ENCODE data around the gene PEDS1.
"Not testable (repeated sequence)": the region's sequence is repeated elsewhere in the genome, so short reads cannot be mapped to it uniquely, and the experiment has no call there.

The PEDS1 gene

GRCh38 chr20:50163570-50164317, 10.2 kb upstream of the PEDS1 start:
- DNase-seq (ENCODE audit: low read depth in 2 of 2), result no peak

- not testable (repeated sequence) for DNase-seq (ENCODE audit: low read depth in 2 of 2)
Measured at GRCh38 chr20:50161494-50161893, 8.0 kb upstream of the PEDS1 start.

DNA sequence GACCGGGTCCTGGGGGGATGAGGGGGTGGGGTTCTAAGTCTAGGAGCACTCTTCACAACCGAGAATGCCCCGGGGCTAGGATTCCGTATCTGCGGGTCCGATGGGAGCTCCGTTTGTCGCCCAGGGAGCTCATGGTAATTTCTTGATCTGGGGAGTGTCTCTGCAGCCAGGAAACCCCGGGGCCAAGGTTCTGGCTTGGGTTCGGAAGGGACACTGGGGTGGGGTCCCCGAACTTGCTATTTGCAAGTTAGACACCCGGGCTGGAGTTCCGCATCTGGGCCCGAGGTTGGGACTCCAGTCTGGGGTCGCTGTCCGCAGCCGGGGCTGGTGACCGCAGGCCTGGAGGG, 397 bp downstream of the PEDS1 start:
- peak in 1 of 2 donors; percentile 7 for DNase-seq (ENCODE audit: low read depth in 2 of 2)

DNA sequence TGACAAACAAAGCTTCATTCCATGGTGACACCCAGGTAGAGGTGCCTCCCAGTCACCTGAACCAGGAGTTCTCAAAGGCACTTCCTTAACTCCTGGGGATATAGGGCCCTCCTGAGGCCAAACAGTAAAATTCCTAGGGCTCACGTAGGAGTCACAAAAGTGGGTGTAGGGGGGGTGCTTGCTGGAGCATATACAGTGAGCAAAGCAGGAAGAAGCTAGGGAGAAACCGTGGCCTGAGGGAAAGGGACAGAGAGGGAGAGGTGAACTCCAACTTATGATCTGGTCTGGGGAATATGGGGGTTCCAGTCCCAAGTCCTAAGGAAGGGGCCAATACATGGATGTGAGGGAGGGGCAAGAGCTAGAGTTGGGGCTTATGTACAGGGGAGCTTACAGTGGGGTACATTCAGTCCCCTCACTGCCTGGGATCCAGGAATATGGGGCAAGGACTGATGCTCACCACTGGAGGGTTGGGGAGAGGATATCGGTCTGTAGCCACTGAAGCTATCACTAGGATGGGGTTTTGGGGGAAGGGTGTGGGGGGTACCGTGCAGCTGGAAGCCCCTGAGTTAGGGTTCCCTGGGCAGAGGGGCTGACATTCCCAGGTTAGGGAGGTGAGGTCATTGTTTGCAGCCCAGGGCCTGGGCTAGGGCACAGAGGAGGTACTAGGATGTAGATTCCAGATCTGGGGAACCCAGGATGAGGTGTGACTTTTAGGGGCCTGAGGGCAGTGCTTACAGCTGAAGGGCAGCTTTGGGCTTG, 950 bp downstream of the PEDS1 start:
- DNase-seq (ENCODE audit: low read depth in 2 of 2), result no peak

DNA sequence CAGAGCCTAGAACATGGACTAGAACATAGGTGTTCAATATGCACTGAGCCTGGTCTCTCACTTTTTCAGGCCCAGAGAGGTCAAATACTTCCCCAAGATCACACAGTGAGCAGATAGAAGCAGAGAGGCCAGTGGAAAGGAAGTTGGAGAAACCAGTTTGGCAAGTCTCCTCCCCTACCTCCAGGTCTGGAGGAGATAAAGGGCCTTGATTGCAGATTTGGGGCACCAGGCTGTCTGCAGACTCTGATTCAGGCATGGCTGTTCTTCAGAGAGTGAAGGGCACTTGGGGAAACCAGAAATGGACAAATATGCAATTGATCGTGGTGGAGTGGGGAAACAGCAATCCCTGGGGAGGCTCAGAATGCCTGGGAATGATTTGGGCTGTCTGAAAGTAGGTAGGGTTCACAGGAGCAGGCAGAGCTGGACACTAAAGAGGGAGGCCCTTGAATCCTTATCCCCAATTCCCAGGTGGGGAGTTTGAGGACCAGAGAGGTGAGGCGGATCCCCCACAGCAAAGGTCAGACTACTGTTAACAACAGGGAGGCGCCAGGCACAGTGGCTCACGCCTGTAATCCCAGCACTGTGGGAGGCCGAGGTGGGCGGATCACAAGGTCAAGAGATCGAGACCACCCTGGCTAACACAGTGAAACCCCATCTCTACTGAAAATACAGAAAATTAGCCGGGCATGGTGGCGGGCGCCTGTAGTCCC, 2.3 kb downstream of the PEDS1 start:
- DNase-seq (ENCODE audit: low read depth in 2 of 2), result no peak

GRCh38 chr20:50149481-50150254, 3.9 kb downstream of the PEDS1 start:
- no peak for DNase-seq (ENCODE audit: low read depth in 2 of 2)

- DNase-seq (ENCODE audit: low read depth in 2 of 2), result peak; percentile 44 to 54
Measured at GRCh38 chr20:50146732-50147662, 6.5 kb downstream of the PEDS1 start.

GRCh38 chr20:50146214-50146613, 7.3 kb downstream of the PEDS1 start:
- DNase-seq (ENCODE audit: low read depth in 2 of 2), result no peak

DNA sequence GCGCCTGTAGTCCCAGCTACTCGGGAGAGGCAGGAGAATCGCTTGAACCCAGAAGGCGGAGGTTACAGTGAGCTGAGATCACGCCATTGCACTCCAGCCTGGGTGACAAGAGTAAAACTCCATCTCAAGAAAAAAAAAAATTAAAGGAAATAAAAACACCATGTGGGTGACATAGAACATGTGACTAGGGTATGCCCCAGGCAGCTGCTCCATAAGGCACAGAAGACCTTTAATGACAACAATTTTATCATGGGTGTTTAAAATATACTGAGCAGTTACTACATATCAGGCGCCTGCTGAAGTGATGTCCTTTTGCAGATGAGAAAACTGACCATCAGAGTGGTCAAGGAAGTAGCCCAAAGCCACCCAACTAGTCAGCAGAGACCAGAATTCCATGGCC, 8.0 kb downstream of the PEDS1 start:
- no peak for DNase-seq (ENCODE audit: low read depth in 2 of 2)

DNA sequence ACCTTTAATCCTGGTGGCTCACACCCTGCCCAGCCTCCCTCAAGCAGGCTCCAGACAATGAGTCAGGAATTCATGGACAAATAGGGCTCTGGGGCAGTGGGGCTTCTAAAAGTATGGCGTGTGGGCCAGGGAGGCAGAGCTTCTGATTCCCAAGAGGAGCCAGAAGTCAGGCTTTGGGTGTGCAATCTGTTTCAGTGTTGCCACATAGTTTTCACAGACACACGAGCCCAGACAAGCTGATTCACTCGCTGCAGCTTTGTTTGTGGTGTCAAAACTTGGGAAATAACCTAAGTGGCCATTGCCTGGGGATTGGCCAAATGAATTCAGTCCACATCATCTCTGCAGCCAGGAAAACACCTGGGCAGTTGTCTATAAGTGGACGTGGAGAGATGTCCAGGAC, 9.2 kb downstream of the PEDS1 start:
- no peak for DNase-seq (ENCODE audit: low read depth in 2 of 2)

DNA sequence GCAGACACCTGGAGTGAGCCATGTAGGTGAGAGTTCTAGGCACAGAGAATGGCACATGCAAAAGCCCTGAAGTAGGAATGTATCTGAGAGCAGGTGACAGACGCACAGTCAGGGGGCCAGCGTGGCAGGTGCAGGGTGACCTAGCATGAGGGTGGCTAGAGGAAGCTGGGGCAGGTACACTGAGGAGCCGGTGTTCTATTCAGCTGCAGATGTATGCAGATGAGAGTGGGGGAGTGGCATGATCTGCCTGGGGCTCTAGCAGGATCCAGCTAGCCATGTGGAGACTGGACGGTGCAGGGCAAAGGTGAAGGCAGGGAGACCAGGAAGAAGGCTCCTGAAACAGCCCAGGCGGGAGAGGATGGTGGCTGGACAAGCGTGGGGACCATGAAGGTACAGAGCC, 10.7 kb downstream of the PEDS1 start:
- no peak for DNase-seq (ENCODE audit: low read depth in 2 of 2)

GRCh38 chr20:50141811-50142561, 11.5 kb downstream of the PEDS1 start:
- DNase-seq (ENCODE audit: low read depth in 2 of 2), result no peak

GRCh38 chr20:50141018-50141675, 12.4 kb downstream of the PEDS1 start:
- no peak for DNase-seq (ENCODE audit: low read depth in 2 of 2)

GRCh38 chr20:50140339-50140859, 13.1 kb downstream of the PEDS1 start:
- no peak for DNase-seq (ENCODE audit: low read depth in 2 of 2)

- no peak for DNase-seq (ENCODE audit: low read depth in 2 of 2)
Measured at GRCh38 chr20:50138479-50139393, 14.8 kb downstream of the PEDS1 start.

- no peak for DNase-seq (ENCODE audit: low read depth in 2 of 2)
Measured at GRCh38 chr20:50138120-50138478, 15.4 kb downstream of the PEDS1 start.

- DNase-seq (ENCODE audit: low read depth in 2 of 2), result not testable (repeated sequence)
Measured at GRCh38 chr20:50137702-50138101, 15.8 kb downstream of the PEDS1 start.

Data from stimulated activated CD8-positive, alpha-beta memory T cell treated with anti-CD3 and anti-CD28 coated beads, Interleukin-2, amount 100 ng/mL, for 48 hours (primary cell).